Progenitor cell of endocrine pancreas (in vitro differentiated cells): ENCODE results near the gene FAM3B. TPM values are rescaled to one million over a fixed set of nuclear protein-coding genes. Genes with fewer than 3 reads are reported as not detected.

Experiments used
- DNase-seq: peaks from one replicate; pipeline ENCODE4 v3.0.0; 2021; ENCODE audit warnings: low spot score; ENCODE audit not compliant: unreplicated experiment
- H3K27ac Mint-ChIP-seq: 2 replicates; pipeline ENCODE4 v1.8.0; 2021; ENCODE audit warnings: mild to moderate bottlenecking, moderate library complexity, mixed read lengths
- H3K27me3 Mint-ChIP-seq: 2 replicates; pipeline ENCODE4 v1.8.0; 2021; ENCODE audit warnings: mixed read lengths
- H3K36me3 Mint-ChIP-seq: 2 replicates; pipeline ENCODE4 v1.8.0; 2022; ENCODE audit warnings: mixed read lengths; ENCODE audit not compliant: insufficient read depth
- H3K4me1 Mint-ChIP-seq: 2 replicates; pipeline ENCODE4 v1.8.0; 2021; ENCODE audit warnings: low read depth, mixed read lengths
- H3K4me3 Mint-ChIP-seq: 2 replicates; pipeline ENCODE4 v1.8.0; 2021; ENCODE audit warnings: low read depth, mild to moderate bottlenecking, moderate library complexity, mixed read lengths
- H3K9me3 Mint-ChIP-seq: 2 replicates; pipeline ENCODE4 v1.8.0; 2021; ENCODE audit warnings: low read depth, mixed read lengths
- total RNA-seq: library from RNA; stranded (reverse); gene quantifications from 2 replicates; pipeline ENCODE4 v1.2.1, GENCODE V29; 2021
- TF ChIP-seq, protein P1 (sequence below): fragments of 200-600 bp; sonication (generic); IDR thresholded peaks from one replicate; pipeline ENCODE4 v1.5.0; 2021; ENCODE audit warnings: antibody characterized with exemption, mild to moderate bottlenecking; ENCODE audit not compliant: unreplicated experiment

FAM3B gene
- total RNA-seq, 1 donor from 2014 or later = 8.2 TPM

DNA sequence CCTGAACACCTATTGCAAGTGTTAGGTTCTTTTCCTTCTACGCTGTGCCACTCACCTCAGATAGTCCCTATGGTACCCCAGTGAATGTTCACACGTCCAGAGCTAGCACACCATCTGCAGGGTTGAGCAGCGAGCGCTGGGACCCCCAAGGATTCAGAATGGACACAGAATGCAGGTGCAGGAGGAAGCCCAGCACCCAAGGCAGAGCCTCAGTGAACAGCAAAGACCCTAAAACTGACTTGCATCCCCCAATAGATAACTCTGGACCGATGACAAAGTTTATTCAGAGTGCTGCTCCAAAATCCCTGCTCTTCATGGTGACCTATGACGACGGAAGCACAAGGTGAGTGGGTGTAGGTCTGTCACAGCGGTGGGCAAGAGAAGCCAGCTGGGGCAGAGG lies 30.2 kb downstream of the FAM3B start:
- no peak overlapping the region for H3K27ac Mint-ChIP-seq
- H3K9me3 Mint-ChIP-seq = peaks cover 6% of the 10 kb centered on the region
- no peak for DNase-seq
- peaks cover 6% of the 10 kb centered on the region for H3K27me3 Mint-ChIP-seq
- no peaks in the 10 kb centered on the region for H3K4me1 Mint-ChIP-seq
- TF ChIP-seq, protein P1, sequence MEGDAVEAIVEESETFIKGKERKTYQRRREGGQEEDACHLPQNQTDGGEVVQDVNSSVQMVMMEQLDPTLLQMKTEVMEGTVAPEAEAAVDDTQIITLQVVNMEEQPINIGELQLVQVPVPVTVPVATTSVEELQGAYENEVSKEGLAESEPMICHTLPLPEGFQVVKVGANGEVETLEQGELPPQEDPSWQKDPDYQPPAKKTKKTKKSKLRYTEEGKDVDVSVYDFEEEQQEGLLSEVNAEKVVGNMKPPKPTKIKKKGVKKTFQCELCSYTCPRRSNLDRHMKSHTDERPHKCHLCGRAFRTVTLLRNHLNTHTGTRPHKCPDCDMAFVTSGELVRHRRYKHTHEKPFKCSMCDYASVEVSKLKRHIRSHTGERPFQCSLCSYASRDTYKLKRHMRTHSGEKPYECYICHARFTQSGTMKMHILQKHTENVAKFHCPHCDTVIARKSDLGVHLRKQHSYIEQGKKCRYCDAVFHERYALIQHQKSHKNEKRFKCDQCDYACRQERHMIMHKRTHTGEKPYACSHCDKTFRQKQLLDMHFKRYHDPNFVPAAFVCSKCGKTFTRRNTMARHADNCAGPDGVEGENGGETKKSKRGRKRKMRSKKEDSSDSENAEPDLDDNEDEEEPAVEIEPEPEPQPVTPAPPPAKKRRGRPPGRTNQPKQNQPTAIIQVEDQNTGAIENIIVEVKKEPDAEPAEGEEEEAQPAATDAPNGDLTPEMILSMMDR = no peak
- no peak overlapping the region for H3K4me3 Mint-ChIP-seq
- peaks cover 6% of the 10 kb centered on the region for H3K36me3 Mint-ChIP-seq

DNA sequence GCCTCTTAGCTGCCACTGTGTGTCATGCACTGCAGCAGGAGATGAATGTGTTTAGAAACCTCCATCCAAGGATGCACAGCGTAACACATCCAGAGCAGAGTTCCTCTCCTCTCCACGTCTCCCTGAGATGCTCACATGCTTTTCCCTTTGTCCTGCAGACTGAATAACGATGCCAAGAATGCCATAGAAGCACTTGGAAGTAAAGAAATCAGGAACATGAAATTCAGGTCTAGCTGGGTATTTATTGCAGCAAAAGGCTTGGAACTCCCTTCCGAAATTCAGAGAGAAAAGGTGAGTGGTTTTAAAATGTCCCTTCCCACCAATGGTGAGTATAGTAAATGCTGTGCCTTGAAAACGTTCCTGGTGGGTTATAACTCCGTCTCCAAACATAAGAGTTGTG lies 31.8 kb downstream of the FAM3B start:
- Mint-ChIP-seq H3K9me3 (no peaks in the 10 kb centered on the region), H3K27me3 (peaks cover 6% of the 10 kb centered on the region), H3K27ac (no peak overlapping the region), H3K4me1 (no peaks in the 10 kb centered on the region), H3K4me3 (no peak overlapping the region), H3K36me3 (no peaks in the 10 kb centered on the region)
- TF ChIP-seq, protein P1 = no peak
- no peak for DNase-seq

DNA sequence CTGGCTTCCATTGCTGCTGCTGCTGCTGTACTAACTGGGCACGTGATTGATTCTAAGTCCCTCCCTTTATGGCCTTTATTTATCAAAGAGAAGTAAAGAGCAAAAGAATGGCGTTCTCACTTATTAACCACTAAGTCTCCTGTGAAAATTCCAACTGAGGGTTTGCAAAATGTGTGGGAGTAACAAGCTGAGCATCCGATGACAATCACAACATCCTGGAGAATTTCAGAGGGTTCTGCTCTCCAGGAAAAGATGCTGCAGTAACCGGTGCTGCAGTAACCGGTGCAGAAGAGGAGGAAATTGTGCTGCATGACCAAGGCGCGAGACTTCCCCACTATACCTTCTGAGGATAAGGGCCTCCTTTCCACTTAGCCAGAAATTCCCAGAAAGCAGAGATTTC lies 32.5 kb downstream of the FAM3B start:
- Mint-ChIP-seq H3K36me3 (no peaks in the 10 kb centered on the region), H3K9me3 (no peaks in the 10 kb centered on the region)
- TF ChIP-seq, protein P1 = no peak

DNA sequence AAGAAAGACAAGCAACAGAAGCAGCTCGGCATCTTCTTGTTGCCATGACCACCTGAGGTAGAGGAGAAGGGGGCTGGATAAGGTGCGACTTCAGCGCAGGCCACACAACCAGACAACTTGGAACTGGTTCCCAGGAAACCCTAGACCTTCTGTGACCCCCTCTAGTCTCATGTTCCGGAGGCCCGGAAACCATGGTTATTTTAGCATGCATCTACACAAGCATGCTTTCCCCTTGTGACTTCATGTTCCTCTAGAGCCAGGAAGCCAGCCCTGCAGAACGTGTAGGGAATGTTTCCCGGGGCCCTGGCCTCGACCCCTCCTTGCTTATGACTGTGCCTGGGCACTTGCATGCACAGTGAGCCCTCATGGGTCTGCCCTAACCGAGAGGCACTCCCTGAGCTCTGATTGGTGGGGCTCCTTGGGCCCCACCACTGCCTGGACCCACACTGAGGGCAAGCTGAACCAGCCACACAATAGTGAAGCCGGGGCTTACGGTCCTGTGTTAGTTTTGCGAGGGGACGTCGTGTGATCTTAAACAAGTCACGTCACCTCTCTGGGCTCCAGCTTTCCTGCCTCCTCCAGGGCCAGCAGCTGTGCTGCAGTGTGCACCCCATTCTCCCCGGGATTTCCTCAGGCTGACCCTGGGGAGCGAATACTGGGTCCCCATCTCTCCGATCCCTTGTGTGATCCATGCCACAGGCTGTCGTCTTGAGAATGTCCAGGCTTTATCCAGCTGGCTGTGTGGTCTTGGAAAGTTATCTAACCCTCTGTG lies 33.2 kb downstream of the FAM3B start:
- no peak for DNase-seq
- Mint-ChIP-seq H3K27me3 (peaks cover 6% of the 10 kb centered on the region), H3K9me3 (no peaks in the 10 kb centered on the region), H3K4me1 (no peaks in the 10 kb centered on the region), H3K4me3 (no peak overlapping the region), H3K27ac (no peak overlapping the region), H3K36me3 (no peaks in the 10 kb centered on the region)
- TF ChIP-seq, protein P1 = no peak

More for the DNA sequence above, 32.5 kb downstream of the FAM3B start:
- Mint-ChIP-seq H3K27ac (no peak overlapping the region), H3K4me3 (no peak overlapping the region), H3K4me1 (no peaks in the 10 kb centered on the region), H3K27me3 (peaks cover 6% of the 10 kb centered on the region)
- no peak for DNase-seq

DNA sequence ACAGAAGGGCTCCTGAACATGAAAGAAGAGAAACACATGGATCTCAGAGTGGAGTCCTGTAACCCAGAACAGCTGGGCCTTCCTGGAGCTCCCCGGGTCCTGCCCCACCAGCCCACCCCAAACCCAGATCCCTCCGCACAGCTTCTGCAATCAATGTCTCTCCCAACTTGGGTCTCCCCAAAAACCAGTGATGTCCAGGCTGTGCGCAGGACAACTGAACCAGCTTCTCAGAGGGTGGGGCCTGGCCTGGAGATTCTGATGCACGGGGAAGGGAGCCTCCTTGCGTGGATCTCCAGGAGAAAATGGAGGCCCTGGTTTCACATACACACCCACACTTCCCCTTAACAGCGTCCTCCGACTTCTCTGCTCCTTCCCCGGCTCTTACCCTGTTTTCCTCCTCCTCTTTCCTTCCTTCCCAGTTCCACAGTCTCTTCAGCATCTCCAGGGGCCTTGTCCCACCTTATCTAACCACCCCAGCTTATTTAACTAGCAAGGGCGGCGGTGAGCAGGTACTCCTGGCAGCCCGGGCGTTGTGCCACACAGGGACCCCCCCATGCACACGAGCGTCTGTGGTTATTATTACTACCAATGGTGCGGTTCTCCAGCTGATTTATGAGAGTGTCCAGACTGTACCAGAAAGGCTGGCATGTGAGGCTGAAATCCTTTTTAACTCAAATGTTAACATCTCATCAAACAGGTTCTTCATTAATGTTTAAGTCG lies 34.0 kb downstream of the FAM3B start:
- Mint-ChIP-seq H3K4me1 (no peaks in the 10 kb centered on the region), H3K9me3 (no peaks in the 10 kb centered on the region), H3K36me3 (no peaks in the 10 kb centered on the region), H3K27ac (no peak overlapping the region), H3K4me3 (no peak overlapping the region), H3K27me3 (peaks cover 6% of the 10 kb centered on the region)
- no peak for DNase-seq
- TF ChIP-seq, protein P1 = no peak
